Measurements from ENCODE around the gene PRND. TPM values are rescaled to one million over a fixed set of nuclear protein-coding genes. Genes with fewer than 3 reads are reported as not detected.

The PRND gene
- polyA plus RNA-seq, 3 donors, result not detected

- Histone ChIP-seq H2AFZ (ENCODE audit: insufficient read depth, low read depth, low read length, poor library complexity, severe bottlenecking) (no peak overlapping the region), H3K27ac (ENCODE audit: low read depth in 1 of 2, low read length in 2 of 2) (no peak overlapping the region), H3K4me1 (ENCODE audit: control insufficient read depth in 1 of 2, insufficient read depth in 2 of 2, low read length in 2 of 2) (peaks cover 22 to 36% of the 10 kb centered on the region in 2 donors), H3K9ac (ENCODE audit: insufficient read depth, low read length, poor library complexity, severe bottlenecking) (no peak overlapping the region), H3K9me3 (replicated peaks in 1 of 2; ENCODE audit: control insufficient read depth in 1 of 2, insufficient read depth in 1 of 2, low read length in 2 of 2) (no peaks in the 10 kb centered on the region), H3K79me2 (ENCODE audit: insufficient read depth, low read length) (peaks cover 80% of the 10 kb centered on the region), H3K4me3 (replicated peaks in 1 of 3; ENCODE audit: low read depth in 2 of 3, low read length in 3 of 3) (no peak overlapping the region), H4K20me1 (ENCODE audit: insufficient read depth, low read length) (peaks cover 69% of the 10 kb centered on the region), H3K4me2 (replicated peaks; ENCODE audit: extremely low read depth, low read length, poor library complexity, severe bottlenecking) (no peak overlapping the region), H3K36me3 (replicated peaks in 1 of 2; ENCODE audit: control insufficient read depth in 1 of 2, insufficient read depth in 2 of 2, low read length in 2 of 2) (peaks cover 0 to 27% of the 10 kb centered on the region in 2 donors), H3K27me3 (ENCODE audit: control insufficient read depth in 2 of 2, insufficient read depth in 2 of 2, low read length in 2 of 2) (no peaks in the 10 kb centered on the region)
- H3K9me3 Mint-ChIP-seq, result peaks cover 0 to 2% (median 0%) of the 10 kb centered on the region in 7 donors
- no CpG with 5 or more reads among the region's 2 CpGs for WGBS (ENCODE audit: insufficient coverage)
- H3K36me3 Mint-ChIP-seq, result peaks cover 22 to 29% of the 10 kb centered on the region in 2 donors
- no peak for TF ChIP-seq CTCF (IDR thresholded peaks at IDR 0.05)
- H3K4me1 Mint-ChIP-seq, result peaks cover 47% of the 10 kb centered on the region
- no peak overlapping the region for H3K4me3 Mint-ChIP-seq
- intact Hi-C loops (cut with micrococcal nuclease), result loop anchor here in 1 of 2 donors (2.0 kb wide), 1 partner anchor 32 kb away; the partner anchor contains the start of gene PRND
- no peak for DNase-seq
- H3K27me3 Mint-ChIP-seq (ENCODE audit: low read depth in 3 of 3), result peaks cover 0 to 3% (median 0%) of the 10 kb centered on the region in 3 donors
- H3K27ac Mint-ChIP-seq, result peak overlapping the region in 3 of 7 donors; percentile 2 to 73 (median 71)
These were observed 32.5 kb upstream of the PRND start for GRCh38 chr20:4689220-4689619.

- peaks cover 100% of the 10 kb centered on the region for H3K79me2 ChIP-seq (ENCODE audit: insufficient read depth, low read length)
- H3K9ac ChIP-seq (ENCODE audit: insufficient read depth, low read length, poor library complexity, severe bottlenecking), result no peak overlapping the region
- Mint-ChIP-seq H3K4me3 (no peak overlapping the region), H3K9me3 (peaks cover 0 to 2% (median 0%) of the 10 kb centered on the region in 7 donors), H3K36me3 (peaks cover 37 to 47% of the 10 kb centered on the region in 2 donors), H3K27ac (no peak overlapping the region), H3K4me1 (peaks cover 40% of the 10 kb centered on the region), H3K27me3 (ENCODE audit: low read depth in 3 of 3) (peaks cover 0 to 2% (median 0%) of the 10 kb centered on the region in 3 donors)
- H3K27ac ChIP-seq (ENCODE audit: low read depth in 1 of 2, low read length in 2 of 2), result no peak overlapping the region
- DNase-seq, result no peak
- H2AFZ ChIP-seq (ENCODE audit: insufficient read depth, low read depth, low read length, poor library complexity, severe bottlenecking), result no peak overlapping the region
- intact Hi-C loops (cut with micrococcal nuclease), result no loop called here
- H3K4me1 ChIP-seq (ENCODE audit: control insufficient read depth in 1 of 2, insufficient read depth in 2 of 2, low read length in 2 of 2), result peaks cover 14 to 24% of the 10 kb centered on the region in 2 donors
- H3K4me2 ChIP-seq (replicated peaks; ENCODE audit: extremely low read depth, low read length, poor library complexity, severe bottlenecking), result no peak overlapping the region
- no peak overlapping the region for H3K4me3 ChIP-seq (replicated peaks in 1 of 3; ENCODE audit: low read depth in 2 of 3, low read length in 3 of 3)
- WGBS (ENCODE audit: insufficient coverage), result no CpG with 5 or more reads among the region's 2 CpGs
- TF ChIP-seq CTCF (IDR thresholded peaks at IDR 0.05), result no peak
- H4K20me1 ChIP-seq (ENCODE audit: insufficient read depth, low read length), result peaks cover 91% of the 10 kb centered on the region
- H3K9me3 ChIP-seq (replicated peaks in 1 of 2; ENCODE audit: control insufficient read depth in 1 of 2, insufficient read depth in 1 of 2, low read length in 2 of 2), result no peaks in the 10 kb centered on the region
- peaks cover 0 to 45% of the 10 kb centered on the region in 2 donors for H3K36me3 ChIP-seq (replicated peaks in 1 of 2; ENCODE audit: control insufficient read depth in 1 of 2, insufficient read depth in 2 of 2, low read length in 2 of 2)
- no peaks in the 10 kb centered on the region for H3K27me3 ChIP-seq (ENCODE audit: control insufficient read depth in 2 of 2, insufficient read depth in 2 of 2, low read length in 2 of 2)
These were observed 30.0 kb upstream of the PRND start for GRCh38 chr20:4691753-4692152.

Measured in CD14-positive monocyte (primary cell).